HG02973 (cell line): Measurements from ENCODE around the gene ZFYVE9.
"Not testable (repeated sequence)": the region's sequence is repeated elsewhere in the genome, so short reads cannot be mapped to it uniquely, and the experiment has no call there.

Experiments
- ATAC-seq: cut with Tn5 transposase; IDR thresholded peaks from one replicate; pipeline ENCODE4 v1.9.1; 2021; ENCODE audit warnings: moderate library complexity; ENCODE audit not compliant: unreplicated experiment

Gene ZFYVE9

DNA sequence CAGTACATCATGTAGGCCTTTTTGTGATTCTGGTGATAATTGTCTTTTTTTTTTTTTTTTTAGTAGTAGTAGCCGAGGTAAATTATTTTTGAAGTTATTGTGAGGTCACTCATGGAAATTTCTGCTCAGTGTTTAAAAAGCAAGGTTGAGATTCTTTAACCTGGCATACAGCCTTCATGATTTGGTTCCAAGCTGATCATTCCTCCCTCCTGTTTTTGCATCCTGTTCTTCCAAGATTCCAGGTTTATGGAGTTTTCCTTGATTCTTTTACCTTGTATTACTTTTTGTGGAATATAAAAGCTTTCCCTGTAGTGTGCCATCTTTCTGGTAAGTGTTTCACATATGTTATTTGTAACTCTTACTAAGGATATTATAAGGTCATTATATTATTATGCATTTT, 9.1 kb downstream of the ZFYVE9 start:
- no peak for ATAC-seq

- ATAC-seq = no peak
Observed at GRCh38 chr1:52152572-52152971, 10.7 kb downstream of the ZFYVE9 start.

GRCh38 chr1:52153010-52153409, 11.1 kb downstream of the ZFYVE9 start:
- ATAC-seq = no peak

DNA sequence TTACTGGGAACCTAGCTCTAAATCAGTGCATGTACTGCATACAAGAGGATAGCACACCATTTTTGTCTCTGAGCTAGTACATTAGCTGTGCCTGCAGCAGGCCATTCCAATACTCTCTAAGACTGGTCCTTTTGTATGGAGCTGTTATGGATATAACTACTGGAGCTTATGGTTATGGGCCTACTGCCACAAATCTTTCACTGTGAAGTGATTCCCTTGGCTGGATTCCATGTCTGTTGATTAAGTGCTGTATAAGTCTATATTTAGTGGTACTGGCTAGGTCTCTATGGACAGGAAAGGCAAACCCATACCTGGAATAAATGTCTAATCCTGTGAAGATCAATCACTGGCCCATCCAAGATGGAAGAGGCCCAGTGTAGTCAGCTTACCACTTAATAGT, 12.0 kb downstream of the ZFYVE9 start:
- no peak for ATAC-seq

DNA sequence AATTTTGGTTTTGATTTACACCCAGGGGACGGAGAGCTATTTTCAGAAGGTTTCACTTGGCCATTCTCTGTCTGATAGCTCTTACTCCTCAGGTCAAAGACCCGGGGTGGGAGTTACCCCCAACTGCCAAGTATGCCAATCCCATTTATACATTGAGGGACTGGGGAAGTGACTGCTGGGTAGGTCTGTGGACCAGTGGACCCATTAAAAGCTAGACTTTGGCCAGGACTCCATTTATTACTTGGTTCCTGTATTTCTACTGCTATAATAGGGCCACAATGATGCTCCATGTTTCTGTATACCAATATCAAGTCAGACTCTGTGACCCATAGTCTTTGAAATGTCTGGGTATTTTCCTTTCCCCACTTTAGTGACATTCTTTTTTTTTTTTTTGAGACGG, 14.6 kb downstream of the ZFYVE9 start:
- ATAC-seq = no peak

GRCh38 chr1:52157582-52157981, 15.7 kb downstream of the ZFYVE9 start:
- no peak for ATAC-seq

DNA sequence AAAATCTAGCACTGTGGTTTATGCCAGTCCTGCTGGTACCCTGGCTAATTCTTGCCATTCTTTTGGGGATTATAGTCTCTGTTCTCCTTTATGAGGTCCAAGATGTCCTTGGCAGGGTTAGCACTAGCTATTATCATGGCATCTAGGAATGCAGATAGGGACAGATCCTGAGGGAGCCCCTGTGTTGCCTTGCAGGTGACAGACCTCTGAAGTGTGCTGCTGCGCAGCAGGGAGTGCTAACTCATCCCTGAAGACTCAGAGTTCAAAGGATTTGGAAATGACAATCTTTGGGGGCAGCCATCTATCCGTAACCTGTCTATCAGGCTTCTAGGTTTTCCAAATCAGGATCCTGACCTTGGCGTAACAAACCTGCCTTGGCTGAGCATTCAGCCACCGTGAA, 16.3 kb downstream of the ZFYVE9 start:
- ATAC-seq = no peak

GRCh38 chr1:52159033-52159789, 17.3 kb downstream of the ZFYVE9 start:
- ATAC-seq = no peak

DNA sequence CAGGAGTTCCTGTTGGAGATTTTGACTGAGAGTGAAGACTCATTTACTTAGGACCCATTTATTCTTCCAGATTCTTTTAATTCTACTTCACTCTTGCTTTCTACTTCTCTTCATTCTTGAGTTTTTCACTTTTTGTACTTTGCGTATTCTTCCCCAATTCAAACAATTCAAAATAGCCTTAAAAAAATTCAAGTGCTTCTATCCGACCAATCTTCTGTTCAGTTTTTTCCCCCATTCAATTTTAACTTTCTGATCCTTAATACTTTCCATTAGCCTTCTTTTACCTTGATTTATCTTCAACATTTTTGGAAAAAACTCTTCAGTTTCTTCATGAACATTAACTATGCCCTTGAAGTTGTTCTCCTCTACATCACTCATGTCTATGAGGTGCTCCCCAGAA, 21.1 kb downstream of the ZFYVE9 start:
- ATAC-seq = no peak

GRCh38 chr1:52164604-52165003, 22.7 kb downstream of the ZFYVE9 start:
- ATAC-seq = no peak

GRCh38 chr1:52166996-52167753, 25.3 kb downstream of the ZFYVE9 start:
- ATAC-seq = no peak

DNA sequence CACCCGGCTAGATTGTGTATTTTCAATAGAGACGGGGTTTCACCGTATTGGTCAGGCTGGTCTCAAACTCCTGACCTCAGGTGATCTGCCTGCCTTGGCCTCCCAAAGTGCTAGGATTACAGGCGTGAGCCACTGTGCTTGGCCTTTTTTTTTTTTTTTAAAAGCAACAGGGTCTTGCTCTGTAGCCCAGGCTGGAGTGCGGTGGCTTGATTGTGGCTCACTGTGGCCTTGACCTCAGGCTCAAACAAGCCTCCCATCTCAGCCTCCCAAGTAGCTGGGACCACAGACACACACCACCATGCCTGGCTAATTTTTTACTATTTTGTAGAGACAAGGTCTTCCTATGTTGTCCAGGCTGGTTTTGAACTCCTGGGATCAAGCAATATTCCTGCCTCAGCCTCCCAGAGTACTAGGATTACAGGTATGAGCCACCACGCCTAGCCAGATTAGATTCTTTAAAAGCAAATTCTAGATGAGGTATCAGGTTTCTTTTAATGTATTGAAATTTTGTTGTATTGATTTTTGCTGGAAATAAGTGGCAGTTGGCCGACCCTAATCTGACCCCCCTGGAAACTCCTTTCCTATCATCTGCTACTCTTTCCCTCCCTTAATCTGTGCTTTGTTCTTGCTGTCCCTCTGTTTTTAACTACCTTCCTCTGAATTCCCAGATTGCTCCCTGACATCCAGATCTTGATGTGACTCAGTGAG, 26.6 kb downstream of the ZFYVE9 start:
- ATAC-seq = no peak

DNA sequence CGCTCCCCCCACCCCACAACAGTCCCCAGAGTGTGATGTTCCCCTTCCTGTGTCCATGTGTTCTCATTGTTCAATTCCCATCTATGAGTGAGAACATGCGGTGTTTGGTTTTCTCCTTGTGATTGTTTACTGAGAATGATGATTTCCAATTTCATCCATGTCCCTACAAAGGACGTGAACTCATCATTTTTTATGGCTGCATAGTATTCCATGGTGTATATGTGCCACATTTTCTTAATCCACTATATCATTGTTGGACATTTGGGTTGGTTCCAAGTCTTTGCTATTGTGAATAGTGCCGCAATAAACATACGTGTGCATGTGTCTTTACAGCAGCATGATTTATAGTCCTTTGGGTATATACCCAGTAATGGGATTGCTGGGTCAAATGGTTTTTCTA, 29.3 kb downstream of the ZFYVE9 start:
- not testable (repeated sequence) for ATAC-seq

DNA sequence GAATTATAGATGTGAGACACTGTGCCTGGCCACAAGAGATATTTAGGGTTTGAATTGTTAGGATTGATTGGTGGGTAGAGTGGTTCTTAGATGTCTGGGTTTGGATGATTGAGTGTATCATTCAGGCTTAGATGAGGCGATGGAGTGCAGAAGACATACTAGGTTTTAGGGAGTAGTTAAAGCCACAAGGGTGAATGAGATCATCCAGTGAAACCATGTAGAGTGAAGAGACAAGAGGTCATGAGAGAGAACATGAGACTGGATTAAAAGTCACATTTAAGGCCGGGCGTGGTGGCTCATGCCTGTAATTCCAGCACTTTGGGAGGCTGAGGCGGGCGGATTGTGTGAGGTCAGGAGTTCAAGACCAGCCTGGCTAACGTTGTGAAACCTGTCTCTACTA, 37.2 kb downstream of the ZFYVE9 start:
- ATAC-seq = no peak

DNA sequence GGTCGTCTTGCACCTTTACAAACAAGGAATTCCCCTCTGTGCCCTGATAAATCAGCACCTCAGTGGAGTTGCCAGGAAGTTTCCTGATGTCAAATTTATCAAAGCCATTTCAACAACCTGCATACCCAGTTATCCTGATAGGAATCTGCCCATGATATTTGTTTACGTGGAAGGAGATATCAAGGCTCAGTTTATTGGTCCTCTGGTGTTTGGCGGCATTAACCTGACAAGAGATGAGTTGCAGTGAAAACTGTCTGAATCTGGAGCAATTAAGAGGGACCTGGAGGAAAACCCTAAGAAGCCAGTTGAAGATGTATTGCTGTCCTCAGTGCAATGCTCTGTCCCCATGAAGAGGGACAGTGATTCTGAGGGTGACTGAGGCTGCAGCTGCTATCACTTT, 38.3 kb downstream of the ZFYVE9 start:
- no peak for ATAC-seq

- ATAC-seq = not testable (repeated sequence)
Observed at GRCh38 chr1:52181759-52182158, 39.9 kb downstream of the ZFYVE9 start.

- not testable (repeated sequence) for ATAC-seq
Observed at GRCh38 chr1:52182328-52182727, 40.4 kb downstream of the ZFYVE9 start.

DNA sequence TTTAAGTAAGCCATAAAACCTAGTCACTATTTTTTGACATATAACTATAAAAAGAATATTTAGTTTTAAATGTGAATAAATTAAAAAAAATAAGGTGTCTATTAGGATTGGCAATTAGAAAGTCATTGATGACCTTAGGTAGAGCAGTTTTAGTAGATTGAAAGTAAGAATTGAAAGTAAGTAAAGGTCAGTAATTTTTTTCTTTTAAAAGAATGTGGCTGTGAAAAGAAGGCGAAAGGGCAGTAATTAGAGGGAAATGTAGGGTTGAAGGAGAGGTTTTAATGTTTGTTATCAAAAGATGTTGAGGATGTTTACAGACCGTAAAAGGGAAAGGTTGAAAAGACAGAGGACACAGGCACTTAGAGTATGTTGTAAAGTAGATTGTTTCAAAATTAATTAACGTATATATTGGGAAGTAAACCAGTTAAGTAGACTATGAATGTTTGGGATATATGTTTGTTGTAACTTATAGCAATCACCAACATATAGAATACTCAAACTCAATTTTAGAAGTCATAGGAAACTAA, 41.0 kb downstream of the ZFYVE9 start:
- ATAC-seq = no peak

DNA sequence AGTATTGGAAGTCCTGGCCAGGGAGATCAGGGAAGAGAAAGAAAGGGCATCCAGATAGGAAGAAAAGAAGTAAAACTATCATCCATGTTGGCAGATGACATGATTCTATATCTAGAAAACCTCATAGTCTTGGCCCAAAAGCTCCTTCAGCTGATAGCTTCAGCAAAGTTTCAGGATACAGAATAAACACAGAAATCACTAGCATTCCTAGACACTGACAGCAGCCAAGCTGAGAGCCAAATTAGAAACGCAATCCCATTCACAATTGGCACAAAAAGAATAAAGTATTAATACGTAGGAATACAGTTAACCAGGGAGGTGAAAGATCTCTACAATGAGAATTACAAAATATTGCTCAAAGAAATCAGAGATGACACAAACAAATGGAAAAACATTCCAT, 44.6 kb downstream of the ZFYVE9 start:
- ATAC-seq = no peak

GRCh38 chr1:52189898-52190480, 48.1 kb downstream of the ZFYVE9 start:
- ATAC-seq = no peak
